ENCODE measurements around the gene RNF150.

Gene RNF150

GRCh38 chr4:140865253-140866217, 267.7 kb downstream of the RNF150 start:
- no peak for DNase-seq (ENCODE audit: low spot score)

GRCh38 chr4:140863197-140863596, 270.1 kb downstream of the RNF150 start:
- DNase-seq (ENCODE audit: low spot score): no peak

- no peak for DNase-seq (ENCODE audit: low spot score)
These were observed 271.2 kb downstream of the RNF150 start for GRCh38 chr4:140862177-140862442.

GRCh38 chr4:140861359-140862176, 271.7 kb downstream of the RNF150 start:
- DNase-seq (ENCODE audit: low spot score): peak; percentile 87

GRCh38 chr4:140858897-140859296, 274.4 kb downstream of the RNF150 start:
- DNase-seq (ENCODE audit: low spot score): no peak

GRCh38 chr4:140857111-140857510, 276.2 kb downstream of the RNF150 start:
- DNase-seq (ENCODE audit: low spot score): no peak

- no peak for DNase-seq (ENCODE audit: low spot score)
These were observed 276.6 kb downstream of the RNF150 start for GRCh38 chr4:140856621-140857062.

GRCh38 chr4:140854168-140854567, 279.1 kb downstream of the RNF150 start:
- no peak for DNase-seq (ENCODE audit: low spot score)

GRCh38 chr4:140851804-140852203, 281.5 kb downstream of the RNF150 start:
- no peak for DNase-seq (ENCODE audit: low spot score)

- DNase-seq (ENCODE audit: low spot score): peak; percentile 84
These were observed 282.1 kb downstream of the RNF150 start for GRCh38 chr4:140851032-140851636.

- no peak for DNase-seq (ENCODE audit: low spot score)
These were observed 283.7 kb downstream of the RNF150 start for GRCh38 chr4:140849526-140849925.

GRCh38 chr4:140846736-140847135, 286.5 kb downstream of the RNF150 start:
- no peak for DNase-seq (ENCODE audit: low spot score)

GRCh38 chr4:140844061-140844460, 289.2 kb downstream of the RNF150 start:
- no peak for DNase-seq (ENCODE audit: low spot score)

GRCh38 chr4:140841186-140841585, 292.1 kb downstream of the RNF150 start:
- DNase-seq (ENCODE audit: low spot score): no peak

- no peak for DNase-seq (ENCODE audit: low spot score)
These were observed 293.1 kb downstream of the RNF150 start for GRCh38 chr4:140839888-140840790.

- DNase-seq (ENCODE audit: low spot score): no peak
These were observed 293.9 kb downstream of the RNF150 start for GRCh38 chr4:140839406-140839805.

- DNase-seq (ENCODE audit: low spot score): no peak
These were observed 295.5 kb downstream of the RNF150 start for GRCh38 chr4:140837736-140838135.

GRCh38 chr4:140834839-140835495, 298.3 kb downstream of the RNF150 start:
- no peak for DNase-seq (ENCODE audit: low spot score)

GRCh38 chr4:140833280-140833679, 300.0 kb downstream of the RNF150 start:
- no peak for DNase-seq (ENCODE audit: low spot score)

GRCh38 chr4:140829825-140830224, 303.4 kb downstream of the RNF150 start:
- no peak for DNase-seq (ENCODE audit: low spot score)

GRCh38 chr4:140826701-140827027, 306.6 kb downstream of the RNF150 start:
- no peak for DNase-seq (ENCODE audit: low spot score)
